ENCODE results near the gene STX4. TPM values are rescaled to one million over a fixed set of nuclear protein-coding genes. Genes with fewer than 3 reads are reported as not detected.
A peak's percentile ranks its signal among the peaks of the same experiment; 100 is the strongest.

Gene STX4
- total and polyA plus RNA-seq, 12 donors: 31.8 to 89.2 (median 40.7) TPM

DNA sequence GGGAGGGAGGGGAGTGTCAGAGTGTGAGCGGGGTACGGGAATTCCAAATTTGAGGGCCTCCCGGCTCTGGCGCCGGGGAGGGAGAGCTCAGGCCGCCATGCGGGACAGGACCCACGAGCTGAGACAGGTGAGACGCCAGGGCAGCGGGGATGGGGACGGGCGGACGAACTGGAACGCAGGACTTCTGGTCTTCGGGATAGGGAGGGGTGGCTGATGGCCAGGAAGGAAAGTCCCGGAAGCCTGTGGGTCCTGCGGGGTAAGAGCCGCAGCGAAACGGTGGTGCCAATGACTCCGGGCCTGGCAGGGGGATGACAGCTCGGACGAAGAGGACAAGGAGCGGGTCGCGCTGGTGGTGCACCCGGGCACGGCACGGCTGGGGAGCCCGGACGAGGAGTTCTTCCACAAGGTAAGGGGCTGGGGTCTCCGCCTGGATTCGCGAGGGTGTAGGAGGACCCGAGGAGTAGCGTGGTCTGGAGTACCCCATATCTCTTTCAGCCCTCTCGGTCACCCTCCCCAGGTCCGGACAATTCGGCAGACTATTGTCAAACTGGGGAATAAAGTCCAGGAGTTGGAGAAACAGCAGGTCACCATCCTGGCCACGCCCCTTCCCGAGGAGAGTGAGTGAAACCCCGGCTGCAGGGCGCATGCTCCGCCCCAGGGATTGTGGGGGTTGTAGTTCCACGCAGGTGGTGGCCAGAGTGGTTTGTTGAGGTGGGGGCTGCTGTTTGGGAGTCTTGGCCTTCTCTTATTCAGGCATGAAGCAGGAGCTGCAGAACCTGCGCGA lies 543 bp downstream of the STX4 start:
- 1% methylated on average over 47 of the region's 47 CpGs for WGBS, 2 donors

DNA sequence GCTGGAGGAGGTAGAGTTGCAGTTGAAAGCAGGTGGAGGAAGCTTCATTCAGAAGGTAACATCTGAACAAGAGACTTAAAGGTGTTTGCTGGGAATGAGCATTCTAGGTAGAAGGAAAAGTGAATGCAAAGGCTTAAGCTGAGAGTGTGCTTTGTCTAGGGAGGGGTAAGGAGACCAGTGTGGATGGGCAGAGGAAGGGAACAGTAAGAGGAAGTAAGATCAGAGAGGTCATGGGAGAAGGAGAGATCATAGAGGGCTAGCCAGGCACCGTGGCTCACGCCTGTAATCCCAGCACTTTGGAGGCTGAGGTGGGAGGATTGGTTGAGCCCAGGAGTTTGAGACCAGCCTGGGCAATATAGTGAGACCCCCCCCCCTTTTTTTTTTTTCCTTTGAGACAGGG lies 3.3 kb downstream of the STX4 start:
- 50 to 79% methylated on average over 2 of the region's 2 CpGs for WGBS, 2 donors
- TF ChIP-seq, protein P1, sequence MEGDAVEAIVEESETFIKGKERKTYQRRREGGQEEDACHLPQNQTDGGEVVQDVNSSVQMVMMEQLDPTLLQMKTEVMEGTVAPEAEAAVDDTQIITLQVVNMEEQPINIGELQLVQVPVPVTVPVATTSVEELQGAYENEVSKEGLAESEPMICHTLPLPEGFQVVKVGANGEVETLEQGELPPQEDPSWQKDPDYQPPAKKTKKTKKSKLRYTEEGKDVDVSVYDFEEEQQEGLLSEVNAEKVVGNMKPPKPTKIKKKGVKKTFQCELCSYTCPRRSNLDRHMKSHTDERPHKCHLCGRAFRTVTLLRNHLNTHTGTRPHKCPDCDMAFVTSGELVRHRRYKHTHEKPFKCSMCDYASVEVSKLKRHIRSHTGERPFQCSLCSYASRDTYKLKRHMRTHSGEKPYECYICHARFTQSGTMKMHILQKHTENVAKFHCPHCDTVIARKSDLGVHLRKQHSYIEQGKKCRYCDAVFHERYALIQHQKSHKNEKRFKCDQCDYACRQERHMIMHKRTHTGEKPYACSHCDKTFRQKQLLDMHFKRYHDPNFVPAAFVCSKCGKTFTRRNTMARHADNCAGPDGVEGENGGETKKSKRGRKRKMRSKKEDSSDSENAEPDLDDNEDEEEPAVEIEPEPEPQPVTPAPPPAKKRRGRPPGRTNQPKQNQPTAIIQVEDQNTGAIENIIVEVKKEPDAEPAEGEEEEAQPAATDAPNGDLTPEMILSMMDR (IDR thresholded peaks at IDR 0.05): no peak

More for the DNA sequence above, 543 bp downstream of the STX4 start:
- Histone ChIP-seq H3K27ac (peak overlapping the region; percentile 90 to 99 (median 96)), H3K9me3 (no peaks in the 10 kb centered on the region), H3K4me3 (peak overlapping the region; percentile 74 to 96 (median 90)), H3K36me3 (peaks cover 0 to 47% (median 19%) of the 10 kb centered on the region in 9 donors), H3K27me3 (no peaks in the 10 kb centered on the region), H3K4me1 (peaks cover 0 to 40% (median 20%) of the 10 kb centered on the region in 9 donors)
- TF ChIP-seq, protein P1 (IDR thresholded peaks at IDR 0.05): no peak
- ATAC-seq (peak; percentile 77 to 93 (median 87)), DNase-seq (peak; percentile 90 to 94)
- intact Hi-C loops (cut with DNase I): loop anchor here in 8 of 10 donors (1.0 to 10.0 kb wide), 13 partner anchors 37 to 425 kb away; partner anchors contain the start of genes ZNF646 (in 7 of the 8), ZNF668 (in 7 of the 8), HSD3B7 (in 3 of the 8) and ARMC5 (in 1 of the 8)

DNA sequence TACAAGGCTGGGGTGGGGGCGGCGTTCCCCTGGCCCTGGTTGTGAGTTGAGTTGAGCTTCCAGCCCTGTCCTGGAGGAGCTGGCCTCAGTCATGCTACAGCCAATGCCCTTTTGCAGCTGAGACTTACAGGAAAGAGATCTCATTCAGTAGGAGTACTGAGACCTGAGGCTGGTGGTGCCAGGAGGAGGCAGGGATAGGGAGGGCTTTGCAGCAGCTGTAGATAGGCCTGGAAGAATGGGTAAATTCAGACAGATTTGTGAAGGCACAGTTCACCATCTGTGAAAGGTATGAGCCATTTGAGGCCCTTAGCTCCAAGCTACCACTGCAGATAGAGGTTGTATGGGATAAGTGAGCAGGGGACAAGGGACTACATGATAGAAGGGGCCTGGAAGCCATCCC lies 5.6 kb downstream of the STX4 start:
- no peak for ATAC-seq
- no peaks in the 10 kb centered on the region for H3K9me3 ChIP-seq
- DNase-seq: no peak
- intact Hi-C loops (cut with DNase I): loop anchor here in 3 of 10 donors (5.0 to 10.0 kb wide), 2 partner anchors 33 to 54 kb away; partner anchors contain the start of genes ZNF646 (in 2 of the 3), ZNF668 (in 2 of the 3) and HSD3B7 (in 1 of the 3)
- TF ChIP-seq, protein P1 (IDR thresholded peaks at IDR 0.05): no peak
- no peak overlapping the region for H3K4me3 ChIP-seq
- H3K4me1 ChIP-seq: peaks cover 0 to 29% (median 12%) of the 10 kb centered on the region in 9 donors
- H3K27me3 ChIP-seq: no peaks in the 10 kb centered on the region
- H3K27ac ChIP-seq: no peak overlapping the region
- 96 to 98% methylated on average over 2 of the region's 2 CpGs for WGBS, 2 donors
- peaks cover 0 to 97% (median 54%) of the 10 kb centered on the region in 9 donors for H3K36me3 ChIP-seq

More for the DNA sequence above, 3.3 kb downstream of the STX4 start:
- Histone ChIP-seq H3K27me3 (no peaks in the 10 kb centered on the region), H3K27ac (peak overlapping the region in 1 of 10 donors; percentile 2), H3K4me1 (peaks cover 0 to 40% (median 20%) of the 10 kb centered on the region in 9 donors), H3K9me3 (no peaks in the 10 kb centered on the region), H3K36me3 (peaks cover 0 to 74% (median 44%) of the 10 kb centered on the region in 9 donors), H3K4me3 (no peak overlapping the region)
- intact Hi-C loops (cut with DNase I): loop anchor here in 3 of 10 donors (5.0 to 10.0 kb wide), 2 partner anchors 36 to 52 kb away; partner anchors contain the start of genes ZNF646 (in 2 of the 3), ZNF668 (in 2 of the 3) and HSD3B7 (in 1 of the 3)
- DNase-seq (no peak), ATAC-seq (no peak)

- no peaks in the 10 kb centered on the region for H3K27me3 ChIP-seq
- ATAC-seq (no peak), DNase-seq (no peak)
- TF ChIP-seq, protein P1 (IDR thresholded peaks at IDR 0.05): no peak
- 90 to 92% methylated on average over 10 of the region's 10 CpGs for WGBS, 2 donors
- no peaks in the 10 kb centered on the region for H3K4me1 ChIP-seq
- no peak overlapping the region for H3K27ac ChIP-seq
- peaks cover 0 to 63% (median 45%) of the 10 kb centered on the region in 9 donors for H3K36me3 ChIP-seq
- H3K9me3 ChIP-seq: no peaks in the 10 kb centered on the region
- intact Hi-C loops (cut with DNase I): no loop called here
- no peak overlapping the region for H3K4me3 ChIP-seq
These were observed 9.5 kb downstream of the STX4 start for GRCh38 chr16:31042866-31043265.
